ENCODE measurements around the gene MACROH2A1.

Gene MACROH2A1

DNA sequence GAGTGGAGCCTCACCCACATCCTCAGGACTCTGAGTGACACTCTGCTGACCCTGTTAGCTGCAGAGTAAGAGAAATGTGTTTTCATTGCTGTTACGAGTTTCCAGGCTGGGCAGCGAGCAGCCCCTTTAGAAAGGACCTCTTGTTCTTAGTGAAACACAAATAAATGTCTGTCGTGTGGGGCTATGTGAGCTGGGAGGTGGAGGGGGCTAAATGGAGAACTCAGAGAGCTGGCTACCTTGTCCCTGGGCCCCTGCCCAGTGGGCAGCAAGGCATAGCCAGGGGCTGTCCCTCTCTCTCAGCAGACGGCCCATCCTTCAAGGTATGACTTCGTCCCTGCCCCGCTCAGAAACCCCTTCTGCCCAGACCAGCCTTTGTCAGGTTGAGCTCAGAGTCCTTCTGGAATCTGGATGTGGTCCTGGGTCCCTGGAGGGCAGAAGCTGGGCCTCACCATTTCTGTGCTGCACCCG, 38.0 kb upstream of the MACROH2A1 start:
- in situ Hi-C loops (cut with MboI; ENCODE audit: low sequenced_read_pairs), result no loop called here

DNA sequence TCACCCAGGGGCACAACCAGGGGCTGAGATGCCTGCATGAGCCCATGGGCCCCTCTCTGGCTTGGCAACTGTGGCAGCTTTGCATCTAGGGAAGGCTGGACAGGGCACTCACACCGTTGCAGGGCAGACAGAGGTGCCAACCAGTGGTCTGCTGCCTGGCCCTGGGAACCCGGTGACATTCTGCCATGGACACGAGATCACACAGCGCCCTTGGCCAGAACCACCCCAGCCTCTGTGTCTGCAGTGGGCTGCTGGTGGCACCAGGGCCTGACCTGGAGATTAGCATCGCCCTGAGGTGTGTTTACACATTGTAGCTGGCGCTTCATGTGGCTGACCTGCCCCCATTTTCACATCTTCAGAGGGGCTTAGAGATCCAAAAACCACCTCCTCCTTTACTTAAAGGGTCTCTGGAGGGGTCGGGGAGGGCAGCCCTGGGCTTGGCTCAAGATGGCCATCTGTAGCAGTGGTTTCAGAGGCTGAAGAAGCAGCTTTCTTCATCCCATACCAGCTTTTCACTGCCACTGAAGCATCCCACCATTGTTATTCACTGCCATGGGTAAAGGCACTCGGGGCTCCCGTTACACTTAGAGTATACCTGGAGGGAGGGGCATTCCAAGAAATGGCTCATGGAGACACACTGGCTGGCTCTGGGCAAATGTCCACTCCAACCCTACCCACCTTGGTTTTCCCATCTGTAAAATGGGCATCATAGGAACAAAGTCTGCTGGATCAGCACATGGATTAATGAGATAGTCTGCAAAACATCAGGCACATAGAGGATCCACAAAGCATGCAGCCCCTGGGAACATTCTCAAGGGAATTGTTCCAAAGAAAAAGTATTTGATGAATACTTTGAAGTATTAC, 36.7 kb upstream of the MACROH2A1 start:
- in situ Hi-C loops (cut with MboI; ENCODE audit: low sequenced_read_pairs), result no loop called here

DNA sequence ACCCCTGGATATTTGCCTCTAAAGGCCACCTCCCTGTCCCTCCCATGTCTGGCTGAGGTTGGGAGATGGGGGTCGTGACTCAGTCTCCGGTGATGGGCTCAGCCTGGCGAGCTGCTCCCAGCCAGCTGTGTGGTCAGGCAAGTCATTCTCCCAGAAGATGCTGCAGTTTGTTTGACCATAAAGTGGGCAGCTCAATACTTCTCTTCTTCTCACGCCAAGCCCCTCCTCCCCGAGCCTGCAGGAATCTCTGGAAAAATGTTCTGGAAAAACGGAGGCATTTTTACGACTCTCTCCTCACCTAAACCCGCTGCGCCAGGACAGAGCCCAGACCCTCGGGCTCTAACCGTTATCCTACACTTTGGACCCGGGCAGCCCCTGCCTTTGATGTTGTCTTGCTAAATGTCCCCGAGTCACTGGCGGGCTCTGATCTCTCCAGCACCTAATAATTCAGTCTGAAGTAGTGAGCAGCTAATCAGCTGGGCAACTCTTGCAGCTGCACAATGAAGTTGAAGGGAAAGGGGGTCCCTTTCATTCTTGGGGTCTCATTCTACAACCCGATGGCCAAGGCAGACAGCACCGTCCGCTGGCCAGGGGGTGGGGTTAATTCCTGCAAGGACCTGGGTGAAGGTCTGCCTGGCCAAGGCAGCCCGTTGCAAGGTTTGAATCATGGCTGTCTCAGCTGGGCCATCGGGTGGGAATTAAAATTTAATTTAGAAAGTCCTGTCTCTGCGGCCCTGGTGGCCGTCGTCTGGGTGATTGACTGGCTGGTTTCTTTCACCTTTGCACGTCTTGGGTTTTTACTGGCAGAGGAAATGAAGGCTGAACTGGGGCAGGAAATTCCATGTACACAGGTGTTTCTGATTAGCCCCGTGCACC, 35.8 kb upstream of the MACROH2A1 start:
- in situ Hi-C loops (cut with MboI; ENCODE audit: low sequenced_read_pairs), result no loop called here

DNA sequence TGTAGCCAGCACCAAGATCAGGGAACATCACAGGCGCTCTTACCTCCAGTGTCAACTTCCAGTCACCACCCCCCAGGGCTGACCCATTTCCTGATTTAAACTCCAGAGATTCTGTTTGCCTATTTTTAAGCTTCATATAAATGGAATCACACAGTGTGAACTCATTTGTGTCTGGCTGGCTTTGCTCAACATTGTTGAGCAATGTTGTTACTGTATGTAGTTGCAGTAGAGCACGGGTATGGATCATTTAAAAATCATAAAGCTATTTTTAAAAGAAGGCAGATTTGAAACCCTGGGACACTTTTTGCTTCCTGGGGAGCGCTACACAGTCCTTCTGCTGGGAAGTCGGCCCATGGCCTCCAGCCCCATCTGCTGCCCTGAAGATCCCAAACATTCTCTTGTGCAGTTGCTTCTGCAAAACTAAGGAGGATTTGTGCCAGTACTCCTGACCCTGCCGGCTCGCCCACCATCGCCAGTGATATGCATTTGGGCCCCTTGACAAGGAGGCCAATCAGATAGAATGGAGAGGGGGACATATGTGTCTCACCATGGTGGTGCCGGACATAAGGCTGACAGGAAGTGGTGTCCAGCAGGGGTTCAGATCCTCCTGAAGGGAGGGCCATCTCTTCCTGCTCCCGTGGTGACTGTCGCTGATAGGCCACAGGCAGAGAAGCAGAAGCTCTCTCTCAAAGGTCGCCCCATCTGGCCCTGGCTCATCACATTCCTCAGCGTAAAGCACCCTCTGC, 34.8 kb upstream of the MACROH2A1 start:
- in situ Hi-C loops (cut with MboI; ENCODE audit: low sequenced_read_pairs), result no loop called here

DNA sequence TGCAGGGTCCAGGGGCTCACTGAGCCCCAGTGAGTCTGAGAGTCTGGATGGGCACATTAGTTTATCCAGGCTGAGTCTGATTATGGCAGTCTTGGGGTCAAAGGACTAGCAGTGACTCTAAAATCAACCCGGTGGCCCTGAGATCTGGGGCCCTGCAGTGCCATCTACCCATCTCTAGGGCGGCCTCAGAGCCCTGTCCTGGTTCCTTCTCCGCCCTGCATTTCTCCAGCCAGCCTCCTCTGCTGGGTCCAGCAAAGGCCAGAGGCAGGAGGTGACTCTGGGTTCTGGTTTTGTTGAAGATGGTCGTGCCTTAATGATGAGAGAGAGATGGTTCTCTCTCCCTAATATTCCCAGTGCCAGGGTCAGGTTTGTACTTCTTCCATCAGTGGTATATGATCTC, 33.1 kb upstream of the MACROH2A1 start:
- in situ Hi-C loops (cut with MboI; ENCODE audit: low sequenced_read_pairs), result no loop called here

DNA sequence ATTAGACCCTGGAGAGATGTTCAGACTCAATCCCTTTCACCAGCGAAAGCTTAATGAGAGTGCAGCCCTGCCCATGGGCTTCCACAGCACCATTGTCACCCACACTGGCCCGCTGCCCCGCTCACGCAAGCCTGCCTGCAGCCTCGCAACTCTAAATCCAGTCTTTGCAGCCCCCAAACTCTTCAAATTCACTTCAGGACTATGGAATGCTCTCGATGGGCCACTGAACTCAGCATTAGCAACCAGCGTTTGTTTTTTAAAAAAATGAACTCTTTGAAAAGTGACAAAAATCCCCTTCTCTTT, 31.1 kb upstream of the MACROH2A1 start:
- in situ Hi-C loops (cut with MboI; ENCODE audit: low sequenced_read_pairs), result no loop called here

DNA sequence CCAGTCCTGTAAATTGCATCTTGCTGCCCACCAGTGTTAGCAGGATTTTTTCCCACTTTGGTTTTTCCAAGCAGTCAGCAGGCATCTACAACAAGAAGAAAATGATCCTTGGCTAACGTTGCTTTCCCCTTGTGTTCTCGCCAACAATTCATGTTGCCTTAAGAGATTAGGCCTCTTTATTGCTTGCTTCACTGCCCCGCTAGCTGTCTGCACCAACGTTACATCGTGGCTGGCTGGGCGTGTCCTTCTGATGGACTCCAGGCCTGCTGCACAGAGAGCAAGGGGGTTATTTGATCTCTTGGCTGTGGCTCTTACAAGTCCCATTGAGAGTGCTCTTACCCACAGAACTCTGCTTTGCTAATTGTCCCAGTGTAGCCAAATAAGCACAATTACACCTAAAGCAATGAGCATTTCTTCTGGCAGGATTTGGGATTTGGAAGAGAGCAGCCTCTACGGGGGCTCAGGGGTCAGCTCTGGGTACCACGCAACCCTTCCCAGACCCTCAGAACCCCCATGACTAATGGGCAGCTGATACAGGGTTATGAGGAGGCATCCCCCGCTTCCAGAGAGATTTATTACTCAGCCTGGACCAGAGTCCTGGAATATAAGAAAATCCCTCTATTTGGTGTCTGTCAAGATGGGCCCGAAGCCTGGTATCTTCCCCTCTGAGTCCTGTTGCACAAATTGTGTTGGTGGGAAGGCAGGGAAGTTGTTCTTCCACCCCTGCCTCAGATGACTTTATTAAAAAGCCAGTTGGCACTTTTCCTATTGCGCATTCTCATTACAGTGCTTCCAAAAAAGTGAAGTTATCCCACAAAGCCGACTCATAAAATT, 30.5 kb upstream of the MACROH2A1 start:
- in situ Hi-C loops (cut with MboI; ENCODE audit: low sequenced_read_pairs), result no loop called here

DNA sequence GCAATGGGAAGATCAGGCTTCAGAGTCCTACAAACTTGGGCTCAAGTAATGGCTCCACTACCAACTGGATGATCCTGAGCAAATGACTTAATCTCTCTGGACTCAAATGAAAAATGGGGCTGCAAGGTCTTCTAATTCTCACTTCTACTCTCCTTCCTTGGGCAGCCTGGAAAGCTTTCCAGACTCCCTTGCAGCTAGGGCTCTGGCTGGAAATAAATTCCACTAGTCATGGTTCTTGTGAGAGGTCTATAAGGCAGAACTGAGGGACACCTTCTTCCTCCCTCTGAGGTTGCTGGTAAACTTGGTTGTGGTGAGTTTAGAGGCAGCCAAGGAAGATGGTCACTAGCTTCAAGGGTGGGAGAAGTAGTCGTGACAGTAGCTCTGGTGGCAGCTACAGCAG, 29.6 kb upstream of the MACROH2A1 start:
- in situ Hi-C loops (cut with MboI; ENCODE audit: low sequenced_read_pairs), result no loop called here

DNA sequence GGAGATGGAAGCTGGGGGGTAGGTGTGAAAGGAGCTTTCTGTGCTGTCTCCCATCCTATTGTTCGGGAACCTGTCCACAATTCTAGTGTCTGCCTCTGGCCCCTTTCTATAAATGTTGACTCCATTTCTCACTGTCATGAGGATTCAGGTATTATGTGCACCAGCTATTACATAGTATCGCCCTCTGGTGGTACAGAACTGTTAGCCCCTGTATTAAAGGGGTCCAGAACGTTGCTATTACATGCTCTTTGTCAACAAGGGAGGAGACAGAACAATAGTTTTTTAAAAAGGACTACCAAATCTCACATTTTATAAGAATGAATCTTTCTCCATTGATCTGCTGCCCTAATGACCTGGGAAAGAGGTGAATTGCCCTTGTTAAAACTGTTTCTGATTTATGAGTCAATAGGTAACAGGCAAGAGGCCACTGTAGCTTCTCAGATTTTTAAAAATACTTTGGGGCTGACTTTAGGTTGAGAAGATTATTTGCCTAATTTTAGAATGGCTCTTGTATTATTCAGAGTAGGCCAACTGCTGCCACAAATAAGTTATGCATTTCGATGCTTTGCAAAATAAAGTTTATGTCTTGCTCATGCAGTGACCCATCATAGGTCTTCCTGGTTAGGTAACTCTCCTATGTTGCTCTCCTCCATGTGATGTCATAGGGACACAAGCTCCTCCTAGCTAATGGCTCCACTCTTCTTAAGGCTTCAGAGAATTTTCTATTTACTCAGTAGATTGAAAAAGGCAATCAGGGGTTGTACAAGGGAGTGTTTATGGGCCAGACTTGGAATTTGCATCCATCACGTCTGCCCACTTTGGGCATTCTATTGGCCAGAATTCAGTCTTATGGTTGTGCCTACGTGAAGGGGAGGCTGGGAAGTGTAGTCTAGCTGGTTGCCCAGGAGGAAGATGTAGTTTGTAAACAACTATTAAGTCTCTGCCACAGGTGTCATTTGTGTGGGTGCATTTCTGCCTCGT, 27.4 kb upstream of the MACROH2A1 start:
- in situ Hi-C loops (cut with MboI; ENCODE audit: low sequenced_read_pairs), result no loop called here

DNA sequence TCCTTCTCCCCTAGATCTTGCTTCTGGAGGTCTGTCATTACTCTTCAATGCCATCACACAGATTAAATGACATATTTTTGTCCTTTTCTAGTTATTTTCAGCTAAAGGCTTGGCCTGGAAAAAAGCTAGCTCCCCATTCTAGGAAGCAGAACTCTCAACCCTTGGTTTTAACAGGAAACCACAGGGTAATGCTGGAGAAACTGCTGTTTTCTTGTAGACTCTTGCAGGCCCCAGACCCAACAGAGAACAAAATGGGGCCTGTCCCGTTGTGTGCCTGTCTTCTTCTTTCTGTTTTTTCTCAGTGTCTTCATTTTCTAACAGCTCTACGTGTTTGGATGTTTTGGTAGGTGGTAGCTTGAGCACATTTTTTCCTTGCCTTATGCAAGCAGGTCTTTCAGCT, 26.6 kb upstream of the MACROH2A1 start:
- in situ Hi-C loops (cut with MboI; ENCODE audit: low sequenced_read_pairs), result no loop called here

DNA sequence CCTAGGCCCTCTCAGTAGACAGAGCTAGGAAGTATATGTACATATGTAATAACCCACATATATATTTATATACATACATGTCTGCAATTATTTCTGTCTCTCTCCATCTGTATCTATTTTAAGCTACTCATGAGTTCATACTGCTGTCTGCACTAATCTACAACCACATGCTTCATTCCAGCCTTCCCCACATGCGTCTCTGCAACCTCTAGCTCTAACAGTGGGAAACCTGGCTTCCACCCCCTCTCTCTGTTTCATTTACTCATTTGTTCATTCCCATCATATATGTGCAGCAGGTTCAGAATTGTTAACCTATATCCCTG, 24.8 kb upstream of the MACROH2A1 start:
- in situ Hi-C loops (cut with MboI; ENCODE audit: low sequenced_read_pairs), result no loop called here

DNA sequence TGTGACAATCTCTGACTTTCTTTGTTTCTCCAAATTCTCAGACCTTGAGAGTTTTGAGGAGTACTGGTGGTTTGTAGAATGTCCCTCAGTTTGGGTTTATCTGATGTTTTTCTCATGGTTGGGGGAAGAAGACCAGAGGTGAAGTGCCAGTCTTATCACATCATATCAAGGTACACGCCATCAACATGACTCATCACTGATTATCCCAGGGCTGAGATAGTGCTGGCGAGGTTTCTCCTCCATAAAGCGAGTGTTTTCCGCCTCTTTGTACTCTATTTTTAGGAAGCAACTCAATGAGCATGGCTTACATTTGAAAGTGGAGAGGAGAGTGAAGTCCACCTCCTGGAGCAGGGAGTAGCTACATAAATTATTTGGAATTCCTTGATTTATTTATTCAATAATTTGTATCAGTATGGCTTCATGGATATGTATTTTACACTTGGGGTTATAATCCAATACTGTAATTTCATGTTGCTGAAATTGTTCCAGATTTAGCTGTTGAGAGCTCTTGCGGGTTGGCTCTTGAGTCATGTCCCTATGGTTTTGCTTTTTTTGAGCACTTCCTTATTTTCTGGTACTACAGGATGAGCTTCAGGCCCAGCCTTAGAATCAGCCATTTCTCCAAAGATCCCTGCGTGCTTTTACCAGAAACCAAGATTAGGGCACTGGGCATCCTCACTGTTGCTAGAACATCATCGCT, 24.3 kb upstream of the MACROH2A1 start:
- in situ Hi-C loops (cut with MboI; ENCODE audit: low sequenced_read_pairs), result no loop called here

DNA sequence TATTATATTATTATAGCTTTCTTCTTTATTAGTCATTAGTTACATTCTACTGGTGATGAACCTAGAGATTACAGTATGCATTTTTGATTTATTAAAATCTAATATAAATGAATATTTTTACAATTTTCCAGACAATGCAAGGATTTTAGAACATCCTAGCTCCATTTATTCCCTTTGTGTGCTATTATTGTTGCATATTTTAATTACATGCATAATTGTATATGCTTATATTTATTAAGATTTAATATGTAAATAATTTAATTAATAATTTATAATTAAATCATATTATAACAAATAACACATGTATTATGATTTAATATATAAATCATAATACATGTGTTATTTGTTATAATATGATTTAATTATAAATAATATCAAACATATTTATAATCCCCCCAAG, 23.4 kb upstream of the MACROH2A1 start:
- in situ Hi-C loops (cut with MboI; ENCODE audit: low sequenced_read_pairs), result no loop called here

DNA sequence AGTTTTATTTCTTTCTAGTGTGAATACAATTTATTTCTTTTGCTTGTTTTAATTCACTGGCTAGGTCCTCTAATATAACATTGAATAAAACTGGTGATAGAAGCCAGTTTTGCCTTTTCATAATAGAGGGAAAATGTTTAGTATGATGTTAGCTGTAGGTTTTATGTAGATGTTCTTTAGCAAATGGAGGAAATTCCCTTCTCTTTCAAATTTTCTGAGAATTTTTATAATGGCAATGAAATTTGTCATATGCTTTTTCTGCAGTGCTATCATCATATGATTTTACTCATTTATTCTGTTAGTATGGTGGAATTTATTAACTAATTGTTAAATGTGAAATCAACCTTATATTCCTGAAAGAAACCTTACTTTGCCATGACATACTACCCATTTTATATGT, 18.1 kb upstream of the MACROH2A1 start:
- in situ Hi-C loops (cut with MboI; ENCODE audit: low sequenced_read_pairs), result no loop called here

DNA sequence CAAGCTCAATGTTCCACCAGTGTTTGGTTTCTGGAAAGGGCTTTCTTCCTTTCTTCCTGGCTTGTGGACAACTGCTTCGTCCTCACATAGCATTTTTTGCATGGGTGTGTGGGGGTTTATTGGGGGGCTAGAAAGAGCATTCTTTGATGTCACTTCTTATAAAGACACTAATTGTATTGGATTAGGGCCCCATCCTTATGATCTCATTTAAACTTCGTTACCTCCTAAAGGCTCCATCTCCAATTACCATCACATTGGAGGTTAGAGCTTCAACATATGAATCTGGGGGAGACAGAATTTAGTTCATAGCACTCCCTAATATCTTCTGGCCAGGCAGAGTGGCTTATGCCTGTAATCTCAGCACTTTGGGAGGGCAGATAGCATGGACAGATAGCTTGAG, 6.1 kb upstream of the MACROH2A1 start:
- in situ Hi-C loops (cut with MboI; ENCODE audit: low sequenced_read_pairs), result no loop called here

DNA sequence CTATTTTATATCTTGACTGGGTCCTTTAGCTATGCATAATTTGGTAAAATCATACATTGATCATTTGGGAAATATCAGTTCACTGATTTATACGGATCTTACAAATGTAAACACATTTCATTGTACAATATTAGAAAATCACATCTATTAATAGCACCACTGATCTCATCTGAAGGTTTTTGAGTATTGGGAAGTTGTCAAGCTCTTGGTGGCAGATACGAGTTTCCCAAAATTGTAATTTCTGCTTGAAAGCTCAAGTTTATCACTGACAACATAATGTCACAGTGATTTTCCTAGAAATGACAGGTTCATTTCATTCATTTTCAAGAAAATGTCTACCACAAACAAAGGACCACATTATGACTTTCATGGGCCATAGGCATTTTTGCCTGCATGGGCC, 3.0 kb upstream of the MACROH2A1 start:
- in situ Hi-C loops (cut with MboI; ENCODE audit: low sequenced_read_pairs), result no loop called here

DNA sequence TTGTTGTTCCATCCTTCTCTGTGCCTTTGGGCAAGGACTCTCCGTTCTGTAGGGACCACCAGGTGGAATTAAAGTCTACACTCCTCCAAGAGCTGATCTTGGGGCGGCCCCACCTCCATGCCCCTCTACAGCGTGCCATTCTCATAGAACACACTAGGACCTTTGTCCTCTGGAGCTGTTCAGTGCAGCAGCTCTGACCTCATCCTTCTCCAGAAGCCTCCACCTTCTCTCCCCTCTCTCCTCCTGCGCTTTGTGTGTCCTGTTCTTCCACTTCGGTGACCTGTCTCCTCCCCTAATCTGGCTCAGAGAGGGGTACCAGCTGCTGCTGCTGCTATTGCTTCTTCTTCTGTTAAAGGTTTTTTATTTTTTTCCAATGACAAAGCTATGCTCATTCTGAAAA, 1.8 kb upstream of the MACROH2A1 start:
- in situ Hi-C loops (cut with MboI; ENCODE audit: low sequenced_read_pairs), result no loop called here

DNA sequence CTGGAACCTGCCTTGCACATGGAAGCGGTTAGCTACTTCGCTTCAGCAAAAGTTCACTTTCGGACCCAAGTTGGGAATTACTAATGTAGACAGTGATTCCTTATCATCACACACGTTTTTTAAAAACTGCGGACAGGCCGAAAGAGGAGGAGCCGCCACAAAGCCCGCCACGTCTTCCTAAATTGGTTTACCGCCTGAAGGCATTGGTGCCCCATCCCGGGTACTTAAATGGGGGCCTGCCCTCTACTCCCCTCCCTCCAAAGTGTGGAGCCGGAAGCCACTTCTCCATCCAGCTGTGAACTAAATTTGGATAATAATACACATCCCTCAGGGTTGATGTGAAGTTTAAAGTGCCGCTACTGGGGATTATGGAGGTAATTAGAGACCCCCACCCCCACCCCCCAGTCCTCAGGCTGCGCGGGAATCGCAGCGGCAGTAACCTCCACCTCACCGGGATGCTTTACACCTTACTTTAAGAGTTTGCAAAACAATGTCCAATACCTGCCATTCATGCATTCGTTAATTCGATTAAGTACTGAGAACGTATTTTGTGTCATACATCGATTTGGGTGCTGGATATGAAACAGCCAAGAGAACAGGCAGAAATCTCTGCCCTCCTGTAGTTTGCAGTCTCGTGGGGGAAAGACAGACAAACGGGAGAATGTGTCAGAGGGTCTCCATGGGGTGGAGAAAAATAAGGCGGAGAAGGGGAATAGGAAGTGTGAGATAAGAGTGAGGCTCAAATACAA, 937 bp upstream of the MACROH2A1 start:
- in situ Hi-C loops (cut with MboI; ENCODE audit: low sequenced_read_pairs), result no loop called here
